Measurements from ENCODE around the gene FAM120B. TPM values are rescaled to one million over a fixed set of nuclear protein-coding genes. Genes with fewer than 3 reads are reported as not detected.

FAM120B gene
- total RNA-seq, 1 donor from 2014 or later, result 19.7 TPM

GRCh38 chr6:170312876-170313275, 6.3 kb downstream of the FAM120B start:
- H3K4me3 ChIP-seq, result no peak overlapping the region
- H3K27me3 ChIP-seq, result no peaks in the 10 kb centered on the region
- TF ChIP-seq CTCF (IDR thresholded peaks at IDR 0.05) (no peak), EZH2phosphoT487 (IDR thresholded peaks at IDR 0.05) (no peak), EZH2 (IDR thresholded peaks at IDR 0.05) (no peak)
- peaks cover 37% of the 10 kb centered on the region for H3K4me1 ChIP-seq
- H3K27ac ChIP-seq, result no peak overlapping the region
- Mint-ChIP-seq H3K27me3 (ENCODE audit: insufficient read depth, low read depth) (peaks cover 3% of the 10 kb centered on the region), H3K4me1 (peaks cover 15% of the 10 kb centered on the region), H3K27ac (no peak overlapping the region), H3K4me3 (no peak overlapping the region), H3K9me3 (no peaks in the 10 kb centered on the region), H3K36me3 (peaks cover 26% of the 10 kb centered on the region)
- H3K79me2 ChIP-seq (ENCODE audit: low read depth), result peaks cover 96% of the 10 kb centered on the region
- no peak for DNase-seq (ENCODE audit: low spot score)
- no peak overlapping the region for H3K4me2 ChIP-seq
- peaks cover 79% of the 10 kb centered on the region for H4K20me1 ChIP-seq (ENCODE audit: low read depth)
- H3K36me3 ChIP-seq, result no peaks in the 10 kb centered on the region
- peaks cover 23% of the 10 kb centered on the region for H3F3A ChIP-seq (ENCODE audit: low read depth)
- no peak overlapping the region for H2AFZ ChIP-seq (replicated peaks)
- H3K9me3 ChIP-seq (ENCODE audit: low read depth), result no peaks in the 10 kb centered on the region
- no peak overlapping the region for H3K9ac ChIP-seq

- no peak overlapping the region for H3K9ac ChIP-seq
- H3K4me3 Mint-ChIP-seq, result no peak overlapping the region
- H3K27me3 ChIP-seq, result no peaks in the 10 kb centered on the region
- H3K4me1 Mint-ChIP-seq, result peaks cover 6% of the 10 kb centered on the region
- peaks cover 28% of the 10 kb centered on the region for H3K36me3 Mint-ChIP-seq
- DNase-seq (ENCODE audit: low spot score), result peak; percentile 39
- H2AFZ ChIP-seq (replicated peaks), result no peak overlapping the region
- H3K9me3 Mint-ChIP-seq, result no peaks in the 10 kb centered on the region
- peak overlapping the region; percentile 1 for H3K27ac Mint-ChIP-seq
- TF ChIP-seq EZH2phosphoT487 (IDR thresholded peaks at IDR 0.05) (no peak), CTCF (IDR thresholded peaks at IDR 0.05) (no peak), EZH2 (IDR thresholded peaks at IDR 0.05) (no peak)
- H3K9me3 ChIP-seq (ENCODE audit: low read depth), result no peaks in the 10 kb centered on the region
- peak overlapping the region; percentile 59 for H3K4me2 ChIP-seq
- H3K4me3 ChIP-seq, result no peak overlapping the region
- H3F3A ChIP-seq (ENCODE audit: low read depth), result peaks cover 15% of the 10 kb centered on the region
- no peaks in the 10 kb centered on the region for H3K36me3 ChIP-seq
- H4K20me1 ChIP-seq (ENCODE audit: low read depth), result peaks cover 69% of the 10 kb centered on the region
- peaks cover 28% of the 10 kb centered on the region for H3K4me1 ChIP-seq
- peaks cover 90% of the 10 kb centered on the region for H3K79me2 ChIP-seq (ENCODE audit: low read depth)
- peaks cover 3% of the 10 kb centered on the region for H3K27me3 Mint-ChIP-seq (ENCODE audit: insufficient read depth, low read depth)
- no peak overlapping the region for H3K27ac ChIP-seq
Observed at GRCh38 chr6:170313716-170314295, 7.2 kb downstream of the FAM120B start.

GRCh38 chr6:170314983-170315382, 8.4 kb downstream of the FAM120B start:
- TF ChIP-seq CTCF (IDR thresholded peaks at IDR 0.05) (no peak), EZH2 (IDR thresholded peaks at IDR 0.05) (no peak), EZH2phosphoT487 (IDR thresholded peaks at IDR 0.05) (no peak)
- peaks cover 15% of the 10 kb centered on the region for H3F3A ChIP-seq (ENCODE audit: low read depth)
- Mint-ChIP-seq H3K27me3 (ENCODE audit: insufficient read depth, low read depth) (peaks cover 3% of the 10 kb centered on the region), H3K9me3 (no peaks in the 10 kb centered on the region), H3K27ac (no peak overlapping the region), H3K4me1 (peaks cover 1% of the 10 kb centered on the region), H3K4me3 (no peak overlapping the region), H3K36me3 (peaks cover 37% of the 10 kb centered on the region)
- no peaks in the 10 kb centered on the region for H3K36me3 ChIP-seq
- H3K27ac ChIP-seq, result no peak overlapping the region
- H2AFZ ChIP-seq (replicated peaks), result no peak overlapping the region
- no peaks in the 10 kb centered on the region for H3K9me3 ChIP-seq (ENCODE audit: low read depth)
- H3K9ac ChIP-seq, result no peak overlapping the region
- H3K4me2 ChIP-seq, result no peak overlapping the region
- H3K27me3 ChIP-seq, result no peaks in the 10 kb centered on the region
- no peak for DNase-seq (ENCODE audit: low spot score)
- H4K20me1 ChIP-seq (ENCODE audit: low read depth), result peaks cover 61% of the 10 kb centered on the region
- peaks cover 17% of the 10 kb centered on the region for H3K4me1 ChIP-seq
- no peak overlapping the region for H3K4me3 ChIP-seq
- peaks cover 86% of the 10 kb centered on the region for H3K79me2 ChIP-seq (ENCODE audit: low read depth)
